ENCODE measurements around the gene VGLL4.

- TF ChIP-seq EZH2 (IDR thresholded peaks at IDR 0.05; ENCODE audit: insufficient read depth, poor library complexity, severe bottlenecking) (no peak), EZH2phosphoT487 (IDR thresholded peaks at IDR 0.05; ENCODE audit: insufficient read depth, low read depth) (no peak)
These were observed 43.0 kb downstream of the VGLL4 start for GRCh38 chr3:11600501-11601282.

All from GM23248 (cell line).